K562 (cell line): ENCODE results near the gene MALAT1. TPM values are rescaled to one million over a fixed set of nuclear protein-coding genes. Genes with fewer than 3 reads are reported as not detected.

Experiments
- ARNT ChIP-seq, 2 experiments: fragments of 450-650 bp; IDR thresholded peaks; 2 replicates each; pipeline ENCODE4 v1.6.1; 2016; ENCODE audit warnings: mild to moderate bottlenecking in 1 of 2
- ATF2 ChIP-seq: sonication (generic); formaldehyde crosslinking; IDR thresholded peaks from 2 replicates; pipeline ENCODE4 v1.8.1; 2022; ENCODE audit warnings: missing genetic modification reagents
- ATF7 ChIP-seq: fragments of 450-650 bp; IDR thresholded peaks from 2 replicates; pipeline ENCODE4 v1.7.1; 2014; ENCODE audit warnings: mild to moderate bottlenecking, moderate library complexity
- BRCA1 ChIP-seq, 2 experiments: fragments of 450-650 bp in 1 of 2; sonication (generic) in 1 of 2; formaldehyde crosslinking in 1 of 2; IDR thresholded peaks; 2 replicates each; pipeline versions ENCODE4 v1.5.0 to v1.6.1; 2017 to 2020; ENCODE audit warnings: mild to moderate bottlenecking in 1 of 2, missing genetic modification reagents in 1 of 2
- ESRRB ChIP-seq: fragments of 250-450 bp; sonication (Bioruptor Pico); IDR thresholded peaks from 2 replicates; pipeline ENCODE4 v1.5.0; 2020; ENCODE audit warnings: mild to moderate bottlenecking, moderate library complexity, borderline replicate concordance
- NELFE ChIP-seq: IDR thresholded peaks from 2 replicates; pipeline ENCODE4 v1.6.1; 2011; ENCODE audit warnings: mild to moderate bottlenecking; ENCODE audit not compliant: insufficient read depth, insufficient read length
- NEUROD1 ChIP-seq: fragments of 150-350 bp; IDR thresholded peaks from 2 replicates; pipeline ENCODE4 v1.6.1; 2014; ENCODE audit warnings: borderline replicate concordance, low read length, low read depth; ENCODE audit not compliant: partially characterized antibody
- NR2C2 ChIP-seq, 2 experiments: fragments of 200-800 bp in 1 of 2; sonication (Bioruptor generic) in 1 of 2; sonication (generic) in 1 of 2; formaldehyde crosslinking in 1 of 2; IDR thresholded peaks; 2 replicates each; pipeline versions ENCODE4 v1.6.1 to v1.8.0; 2016 to 2022; ENCODE audit warnings: mild to moderate bottlenecking in 1 of 2, missing compliant biosample characterization in 1 of 2, missing genetic modification characterization in 1 of 2, missing genetic modification reagents in 1 of 2
- RHOXF2B ChIP-seq: fragments of 250-450 bp; sonication (Bioruptor Pico); conservative IDR thresholded peaks from 2 replicates; pipeline ENCODE4 v1.5.1; 2021
- SAP30 ChIP-seq: fragments of 200-600 bp; sonication (generic); IDR thresholded peaks from 2 replicates; pipeline ENCODE4 v1.6.1; 2012; ENCODE audit warnings: borderline replicate concordance, low read depth, mild to moderate bottlenecking, moderate library complexity, low read length, control low read depth, inconsistent platforms; ENCODE audit not compliant: insufficient read depth, poor library complexity, severe bottlenecking
- SLC30A9 ChIP-seq: fragments of 250-450 bp; sonication (Bioruptor Pico); IDR thresholded peaks from 2 replicates; pipeline ENCODE4 v1.8.0; 2022; ENCODE audit warnings: mild to moderate bottlenecking, moderate library complexity
- TBP ChIP-seq: optimal IDR thresholded peaks from 2 replicates; pipeline ENCODE3; 2011; ENCODE audit warnings: low read depth, low read length, improper control_type of control experiment
- TEAD1 ChIP-seq, 2 experiments: fragments of 450-650 bp in 1 of 2; sonication (generic) in 1 of 2; formaldehyde crosslinking; IDR thresholded peaks; 2 replicates each; pipeline versions ENCODE4 v1.4.0 to v1.8.0; 2020 to 2022; ENCODE audit warnings: mild to moderate bottlenecking in 2 of 2, missing genetic modification reagents in 1 of 2
- ZNF77 ChIP-seq: fragments of 250-450 bp; sonication (Bioruptor Pico); IDR thresholded peaks from 2 replicates; pipeline ENCODE4 v1.5.0; 2020
- polyA plus RNA-seq, 8 experiments: library from polyadenylated mRNA; depleted of rRNA in 4 of 8; stranded (reverse) in 5 of 8; unstranded in 3 of 8; fragments of >200 nt; fragmentation: Nextera tagmentation in 2 of 8; fragmentation: Illumina TruSeq in 1 of 8; extraction: Ambion mirVana in 2 of 8; extraction: Trizol in 1 of 8; gene quantifications; 2 replicates each; pipeline versions ENCODE4 v1.2.1 to v1.2.3, GENCODE V29; 2011 to 2014; ENCODE audit warnings: inconsistent platforms in 1 of 8, missing spikeins in 1 of 8
- total RNA-seq, 7 experiments: library from RNA; depleted of rRNA in 6 of 7; stranded (reverse); fragments of >200 nt in 6 of 7; fragmentation: Illumina TruSeq in 2 of 7; extraction: Trizol in 2 of 7; gene quantifications; 2 replicates each; pipeline versions ENCODE4 v1.2.1 to v1.2.3, GENCODE V29; 2011 to 2021; ENCODE audit warnings: low replicate concordance in 1 of 7
- TF ChIP-seq, protein P1 (sequence below): fragments of 450-650 bp; IDR thresholded peaks from 2 replicates; pipeline ENCODE4 v1.7.1; 2018; ENCODE audit warnings: mild to moderate bottlenecking, low read depth; ENCODE audit not compliant: partially characterized antibody
- TF ChIP-seq, protein P2 (sequence below): sonication (generic); formaldehyde crosslinking; IDR thresholded peaks from 2 replicates; pipeline ENCODE4 v1.8.1; 2023; ENCODE audit warnings: missing genetic modification reagents, mild to moderate bottlenecking, borderline replicate concordance

MALAT1 gene
- total and polyA plus RNA-seq, 9 of the 15 experiments (the other 6 are each of a cell fraction or from before 2014, with no cell fraction given) = 363 to 8,715 (median 2,351) TPM

GRCh38 chr11:65454696-65455456 is 44.0 kb upstream of the MALAT1 start (continued):
- TF ChIP-seq, protein P1, sequence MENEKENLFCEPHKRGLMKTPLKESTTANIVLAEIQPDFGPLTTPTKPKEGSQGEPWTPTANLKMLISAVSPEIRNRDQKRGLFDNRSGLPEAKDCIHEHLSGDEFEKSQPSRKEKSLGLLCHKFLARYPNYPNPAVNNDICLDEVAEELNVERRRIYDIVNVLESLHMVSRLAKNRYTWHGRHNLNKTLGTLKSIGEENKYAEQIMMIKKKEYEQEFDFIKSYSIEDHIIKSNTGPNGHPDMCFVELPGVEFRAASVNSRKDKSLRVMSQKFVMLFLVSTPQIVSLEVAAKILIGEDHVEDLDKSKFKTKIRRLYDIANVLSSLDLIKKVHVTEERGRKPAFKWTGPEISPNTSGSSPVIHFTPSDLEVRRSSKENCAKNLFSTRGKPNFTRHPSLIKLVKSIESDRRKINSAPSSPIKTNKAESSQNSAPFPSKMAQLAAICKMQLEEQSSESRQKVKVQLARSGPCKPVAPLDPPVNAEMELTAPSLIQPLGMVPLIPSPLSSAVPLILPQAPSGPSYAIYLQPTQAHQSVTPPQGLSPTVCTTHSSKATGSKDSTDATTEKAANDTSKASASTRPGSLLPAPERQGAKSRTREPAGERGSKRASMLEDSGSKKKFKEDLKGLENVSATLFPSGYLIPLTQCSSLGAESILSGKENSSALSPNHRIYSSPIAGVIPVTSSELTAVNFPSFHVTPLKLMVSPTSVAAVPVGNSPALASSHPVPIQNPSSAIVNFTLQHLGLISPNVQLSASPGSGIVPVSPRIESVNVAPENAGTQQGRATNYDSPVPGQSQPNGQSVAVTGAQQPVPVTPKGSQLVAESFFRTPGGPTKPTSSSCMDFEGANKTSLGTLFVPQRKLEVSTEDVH = no peak
- TF ChIP-seq NEUROD1 (no peak), SLC30A9 (no peak), ZNF77 (CRISPR knock-in tag) (no peak), NELFE (no peak), NR2C2 (CRISPR knock-in tag; IDR thresholded peaks at IDR 0.05) (no peak), NR2C2 (tag; IDR thresholded peaks at IDR 0.05) (peak; percentile 16), TBP (peak; percentile 98), ATF7 (peak; percentile 78), RHOXF2B (CRISPR knock-in tag) (no peak), TEAD1 (CRISPR knock-in tag; IDR thresholded peaks at IDR 0.05) (no peak), SAP30 (no peak), BRCA1 (IDR thresholded peaks at IDR 0.05) (no peak), BRCA1 (CRISPR knock-in tag; IDR thresholded peaks at IDR 0.05) (no peak), ATF2 (no peak), ARNT (IDR thresholded peaks at IDR 0.05) (peak; percentile 24 to 70; a peak in 1 of 4 replicates), ESRRB (CRISPR knock-in tag) (no peak)
- TF ChIP-seq, protein P2, sequence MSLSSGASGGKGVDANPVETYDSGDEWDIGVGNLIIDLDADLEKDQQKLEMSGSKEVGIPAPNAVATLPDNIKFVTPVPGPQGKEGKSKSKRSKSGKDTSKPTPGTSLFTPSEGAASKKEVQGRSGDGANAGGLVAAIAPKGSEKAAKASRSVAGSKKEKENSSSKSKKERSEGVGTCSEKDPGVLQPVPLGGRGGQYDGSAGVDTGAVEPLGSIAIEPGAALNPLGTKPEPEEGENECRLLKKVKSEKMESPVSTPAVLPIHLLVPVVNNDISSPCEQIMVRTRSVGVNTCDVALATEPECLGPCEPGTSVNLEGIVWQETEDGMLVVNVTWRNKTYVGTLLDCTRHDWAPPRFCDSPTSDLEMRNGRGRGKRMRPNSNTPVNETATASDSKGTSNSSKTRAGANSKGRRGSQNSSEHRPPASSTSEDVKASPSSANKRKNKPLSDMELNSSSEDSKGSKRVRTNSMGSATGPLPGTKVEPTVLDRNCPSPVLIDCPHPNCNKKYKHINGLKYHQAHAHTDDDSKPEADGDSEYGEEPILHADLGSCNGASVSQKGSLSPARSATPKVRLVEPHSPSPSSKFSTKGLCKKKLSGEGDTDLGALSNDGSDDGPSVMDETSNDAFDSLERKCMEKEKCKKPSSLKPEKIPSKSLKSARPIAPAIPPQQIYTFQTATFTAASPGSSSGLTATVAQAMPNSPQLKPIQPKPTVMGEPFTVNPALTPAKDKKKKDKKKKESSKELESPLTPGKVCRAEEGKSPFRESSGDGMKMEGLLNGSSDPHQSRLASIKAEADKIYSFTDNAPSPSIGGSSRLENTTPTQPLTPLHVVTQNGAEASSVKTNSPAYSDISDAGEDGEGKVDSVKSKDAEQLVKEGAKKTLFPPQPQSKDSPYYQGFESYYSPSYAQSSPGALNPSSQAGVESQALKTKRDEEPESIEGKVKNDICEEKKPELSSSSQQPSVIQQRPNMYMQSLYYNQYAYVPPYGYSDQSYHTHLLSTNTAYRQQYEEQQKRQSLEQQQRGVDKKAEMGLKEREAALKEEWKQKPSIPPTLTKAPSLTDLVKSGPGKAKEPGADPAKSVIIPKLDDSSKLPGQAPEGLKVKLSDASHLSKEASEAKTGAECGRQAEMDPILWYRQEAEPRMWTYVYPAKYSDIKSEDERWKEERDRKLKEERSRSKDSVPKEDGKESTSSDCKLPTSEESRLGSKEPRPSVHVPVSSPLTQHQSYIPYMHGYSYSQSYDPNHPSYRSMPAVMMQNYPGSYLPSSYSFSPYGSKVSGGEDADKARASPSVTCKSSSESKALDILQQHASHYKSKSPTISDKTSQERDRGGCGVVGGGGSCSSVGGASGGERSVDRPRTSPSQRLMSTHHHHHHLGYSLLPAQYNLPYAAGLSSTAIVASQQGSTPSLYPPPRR (CRISPR knock-in tag) = peak; percentile 36; the same call in 1 of the 2 replicates
